Cardiac muscle cell (in vitro differentiated cells and primary cell): Measurements from ENCODE around the gene KSR1. TPM values are rescaled to one million over a fixed set of nuclear protein-coding genes. Genes with fewer than 3 reads are reported as not detected.

Experiments used
- DNase-seq, 2 donors: peaks; one replicate each; pipeline versions ENCODE4 v3.0.0 to v3.0.0-alpha.2; 2010 to 2017; ENCODE audit warnings: low read depth in 1 of 2, low spot score in 1 of 2
- H3K27ac ChIP-seq: fragments of 200-600 bp; sonication (generic); 2 replicates; pipeline ENCODE4 v1.5.1; 2016
- H3K27me3 ChIP-seq: fragments of 200-600 bp; sonication (generic); 2 replicates; pipeline ENCODE4 v1.6.0; 2016; ENCODE audit warnings: control low read depth
- H3K36me3 ChIP-seq: fragments of 200-600 bp; sonication (generic); 2 replicates; pipeline ENCODE4 v1.5.1; 2016; ENCODE audit warnings: control low read depth
- H3K4me1 ChIP-seq: fragments of 200-600 bp; sonication (generic); 2 replicates; pipeline ENCODE4 v1.8.1; 2017; ENCODE audit warnings: low read depth, mild to moderate bottlenecking, mixed run types
- H3K4me3 ChIP-seq: fragments of 200-600 bp; sonication (generic); 2 replicates; pipeline ENCODE4 v1.5.1; 2016; ENCODE audit warnings: mild to moderate bottlenecking
- H3K9me3 ChIP-seq: fragments of 200-600 bp; sonication (generic); 2 replicates; pipeline ENCODE4 v1.5.1; 2017; ENCODE audit warnings: low read depth, mild to moderate bottlenecking, control low read depth
- CTCF ChIP-seq: IDR thresholded peaks from 2 replicates; pipeline ENCODE4 v1.5.1; 2012; ENCODE audit warnings: low read depth, mild to moderate bottlenecking, low read length
- polyA plus RNA-seq: library from polyadenylated mRNA; unstranded; fragments of >200 nt; fragmentation: Nextera tagmentation; extraction: Ambion mirVana; gene quantifications from 2 replicates; pipeline ENCODE4 v1.2.1, GENCODE V29; 2016
- total RNA-seq: library from RNA; depleted of rRNA; stranded (reverse); fragments of >200 nt; gene quantifications from 2 replicates; pipeline ENCODE4 v1.2.3, GENCODE V29; 2016

KSR1 gene
- total and polyA plus RNA-seq, 2 experiments from 2014 or later = 15.7 to 29.0 TPM

- peaks cover 32% of the 10 kb centered on the region for H3K4me1 ChIP-seq
Observed at GRCh38 chr17:27581016-27581415, 124.8 kb downstream of the KSR1 start.

GRCh38 chr17:27582696-27583095 is 126.4 kb downstream of the KSR1 start:
- H3K4me3 ChIP-seq = no peak overlapping the region
- H3K4me1 ChIP-seq = peaks cover 18% of the 10 kb centered on the region
- H3K9me3 ChIP-seq = no peaks in the 10 kb centered on the region
- H3K36me3 ChIP-seq = no peaks in the 10 kb centered on the region
- no peak overlapping the region for H3K27ac ChIP-seq
- no peaks in the 10 kb centered on the region for H3K27me3 ChIP-seq
- no peak for DNase-seq
- TF ChIP-seq CTCF = no peak

More at GRCh38 chr17:27581016-27581415, 124.8 kb downstream of the KSR1 start:
- Histone ChIP-seq H3K36me3 (no peaks in the 10 kb centered on the region), H3K27ac (no peak overlapping the region), H3K27me3 (no peaks in the 10 kb centered on the region), H3K9me3 (no peaks in the 10 kb centered on the region), H3K4me3 (no peak overlapping the region)
- no peak for TF ChIP-seq CTCF
- DNase-seq = no peak

GRCh38 chr17:27585153-27585681 is 129.0 kb downstream of the KSR1 start:
- H3K36me3 ChIP-seq = no peaks in the 10 kb centered on the region
- H3K4me1 ChIP-seq = peaks cover 8% of the 10 kb centered on the region
- no peak for DNase-seq
- H3K27me3 ChIP-seq = no peaks in the 10 kb centered on the region
- TF ChIP-seq CTCF = no peak
- H3K27ac ChIP-seq = no peak overlapping the region
- H3K4me3 ChIP-seq = no peak overlapping the region
- H3K9me3 ChIP-seq = no peaks in the 10 kb centered on the region

- Histone ChIP-seq H3K27me3 (no peaks in the 10 kb centered on the region), H3K27ac (peak overlapping the region; percentile 43), H3K36me3 (no peaks in the 10 kb centered on the region), H3K9me3 (no peaks in the 10 kb centered on the region), H3K4me1 (peaks cover 8% of the 10 kb centered on the region), H3K4me3 (no peak overlapping the region)
- DNase-seq = no peak
- TF ChIP-seq CTCF = no peak
Observed at GRCh38 chr17:27585792-27586191, 129.5 kb downstream of the KSR1 start.

GRCh38 chr17:27586203-27586721 is 130.0 kb downstream of the KSR1 start:
- no peak overlapping the region for H3K4me3 ChIP-seq
- TF ChIP-seq CTCF = no peak
- H3K27me3 ChIP-seq = no peaks in the 10 kb centered on the region
- H3K27ac ChIP-seq = peak overlapping the region; percentile 43
- H3K36me3 ChIP-seq = no peaks in the 10 kb centered on the region
- H3K9me3 ChIP-seq = no peaks in the 10 kb centered on the region
- H3K4me1 ChIP-seq = peaks cover 8% of the 10 kb centered on the region
- DNase-seq = peak in 1 of 2 donors; percentile 35
